ENCODE data around the gene HACD2. TPM values are rescaled to one million over a fixed set of nuclear protein-coding genes. Genes with fewer than 3 reads are reported as not detected.

The HACD2 gene, protein sequence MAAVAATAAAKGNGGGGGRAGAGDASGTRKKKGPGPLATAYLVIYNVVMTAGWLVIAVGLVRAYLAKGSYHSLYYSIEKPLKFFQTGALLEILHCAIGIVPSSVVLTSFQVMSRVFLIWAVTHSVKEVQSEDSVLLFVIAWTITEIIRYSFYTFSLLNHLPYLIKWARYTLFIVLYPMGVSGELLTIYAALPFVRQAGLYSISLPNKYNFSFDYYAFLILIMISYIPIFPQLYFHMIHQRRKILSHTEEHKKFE
- total RNA-seq (10 to 100 TPM; 16.0 to 17.2 TPM), polyA plus RNA-seq (1 to 10 TPM; 8.8 to 9.7 TPM)
- long read RNA-seq, donor 1, partial matches to known transcripts = 2 of 6 reads
- long read RNA-seq, donor 1, other reads (novel, unspliced or antisense) = 4 of 6 reads
- long read RNA-seq, donor 2, partial matches to known transcripts = 1 of 7 reads
- long read RNA-seq, donor 2, other reads (novel, unspliced or antisense) = 6 of 7 reads

DNA sequence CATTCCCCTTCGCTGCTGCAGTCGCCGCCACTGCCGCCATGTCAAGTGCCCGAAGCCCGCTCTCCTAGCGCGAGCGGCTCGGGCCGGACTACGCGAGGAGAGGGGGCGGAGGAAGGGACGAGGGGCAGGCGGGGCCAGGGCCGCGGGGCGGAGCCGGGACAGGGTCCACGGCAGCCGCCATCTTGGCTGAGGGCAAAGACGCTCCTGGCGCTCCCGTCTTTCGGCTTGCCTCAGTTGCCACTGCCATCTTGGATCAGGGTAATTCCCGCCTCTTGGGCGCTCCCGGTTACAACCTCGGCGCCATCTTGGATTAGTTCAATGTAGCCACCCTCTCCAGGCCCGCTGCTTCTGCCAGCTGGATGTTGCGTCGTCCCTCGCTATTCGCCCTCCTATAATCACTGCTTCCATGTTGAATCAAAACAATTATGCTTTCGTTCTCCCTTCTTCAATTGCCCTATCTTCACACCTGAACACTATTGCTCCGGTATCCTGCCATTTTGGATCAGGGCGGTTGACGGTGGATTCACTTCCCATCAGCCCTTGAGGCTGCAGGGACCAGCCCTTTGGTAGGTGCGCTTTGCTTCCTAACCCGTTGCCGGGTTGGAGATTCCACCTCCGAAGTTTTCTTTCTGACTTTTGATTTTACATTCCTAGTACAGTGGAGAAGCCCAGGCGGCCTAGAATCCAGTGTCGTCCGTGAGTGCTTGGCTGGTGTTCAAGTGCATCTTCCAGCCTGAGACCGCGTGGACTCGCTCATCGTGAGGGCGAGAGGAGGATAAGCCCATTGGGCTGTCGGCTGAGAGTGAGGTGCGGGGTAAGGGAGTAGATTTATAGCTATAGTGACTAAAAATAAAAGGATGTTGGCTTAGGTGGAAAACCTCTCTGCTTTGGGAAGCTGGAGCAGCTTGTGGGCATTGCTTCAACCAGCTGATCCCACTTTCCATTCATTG, at the start of gene HACD2:
TSS of gene HACD2 (minus strand) at position 66 of the 950 bp plus-strand sequence. CDS start at position 40, 26 bp downstream.
- intact Hi-C loops (cut with DNase I) = no loop called here

DNA sequence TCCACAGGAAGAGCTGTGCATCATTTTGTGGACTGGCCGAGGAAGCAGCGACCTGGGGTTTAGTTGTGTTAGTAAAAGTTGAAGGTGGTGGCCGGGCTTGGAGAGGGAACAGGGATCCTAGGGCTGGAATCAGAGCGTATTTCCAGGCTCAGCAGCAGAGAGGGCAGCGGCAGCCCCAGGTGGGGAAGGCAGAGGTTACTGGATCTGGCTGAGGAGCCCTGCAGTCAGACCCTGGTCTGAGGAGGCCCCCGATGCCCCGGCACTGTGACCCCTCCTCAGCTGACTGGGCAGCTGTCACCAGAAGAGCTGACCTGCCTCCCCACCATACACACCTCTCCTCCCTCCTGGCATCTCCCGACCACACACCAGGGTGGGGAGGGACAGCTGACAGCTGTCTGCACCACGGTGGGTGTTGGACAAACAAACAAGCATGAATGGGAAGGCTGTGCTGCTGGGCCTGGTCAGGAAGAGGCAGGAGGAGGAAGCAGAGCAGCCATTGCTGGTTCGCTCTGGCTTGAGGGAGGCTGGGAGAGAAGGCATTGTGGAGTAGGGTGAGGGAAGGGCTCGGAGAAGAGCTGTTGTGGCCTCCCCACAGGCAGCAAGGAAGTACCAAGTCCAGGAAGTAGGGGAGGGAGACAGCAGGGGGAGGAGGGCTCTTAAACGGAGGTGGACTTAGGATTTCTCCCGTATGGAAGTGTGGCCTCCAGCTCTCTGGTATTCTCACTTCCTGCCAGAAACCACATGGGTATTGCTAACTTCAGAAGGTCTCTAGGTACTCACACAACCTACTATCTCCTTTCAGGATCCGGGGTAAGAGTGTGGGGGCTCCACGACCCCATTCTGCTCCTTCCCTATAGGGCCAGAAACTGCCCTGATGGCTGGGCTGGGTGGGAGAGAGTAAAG, 49.5 kb upstream of the HACD2 start:
- WGBS, 2 donors = 58 to 59% methylated on average over 13 to 15 of the region's 15 CpGs
- Histone ChIP-seq H3K36me3 (ENCODE audit: control insufficient read depth in 1 of 2, insufficient read depth in 2 of 2, low read length in 1 of 2) (peaks cover 4 to 16% of the 10 kb centered on the region in 2 donors), H3K27ac (ENCODE audit: low read depth in 1 of 2, low read length in 2 of 2) (peak overlapping the region; percentile 0 to 38), H3K4me1 (ENCODE audit: control insufficient read depth in 1 of 2, insufficient read depth in 2 of 2, low read length in 2 of 2) (no peaks in the 10 kb centered on the region), H3K4me3 (ENCODE audit: low read length in 2 of 2) (no peak overlapping the region), H3K9me3 (ENCODE audit: control insufficient read depth, low read length) (no peaks in the 10 kb centered on the region), H3K27me3 (ENCODE audit: control insufficient read depth in 1 of 2, insufficient read depth in 2 of 2, low read length in 1 of 2) (no peaks in the 10 kb centered on the region)
- intact Hi-C loops (cut with DNase I) = no loop called here
- ATAC-seq (ENCODE audit: low FRiP score) (no peak), DNase-seq (no peak)

More for the DNA sequence above, at the start of gene HACD2:
- Histone ChIP-seq H3K4me3 (ENCODE audit: low read length in 2 of 2) (peak within 1 kb of the TSS; percentile 68 to 97), H3K27me3 (ENCODE audit: control insufficient read depth in 1 of 2, insufficient read depth in 2 of 2, low read length in 1 of 2) (no peaks in the 10 kb centered on the region), H3K27ac (ENCODE audit: low read depth in 1 of 2, low read length in 2 of 2) (peak within 1 kb of the TSS in 1 of 2 donors; percentile 72), H3K36me3 (ENCODE audit: control insufficient read depth in 1 of 2, insufficient read depth in 2 of 2, low read length in 1 of 2) (no peaks in the 10 kb centered on the region), H3K9me3 (ENCODE audit: control insufficient read depth, low read length) (no peaks in the 10 kb centered on the region), H3K4me1 (ENCODE audit: control insufficient read depth in 1 of 2, insufficient read depth in 2 of 2, low read length in 2 of 2) (no peaks in the 10 kb centered on the region)
- 0 to 1% methylated on average over 46 to 54 of the region's 54 CpGs for WGBS, 2 donors
- ATAC-seq (ENCODE audit: low FRiP score) = peak; percentile 99
- DNase-seq = peak; percentile 98

DNA sequence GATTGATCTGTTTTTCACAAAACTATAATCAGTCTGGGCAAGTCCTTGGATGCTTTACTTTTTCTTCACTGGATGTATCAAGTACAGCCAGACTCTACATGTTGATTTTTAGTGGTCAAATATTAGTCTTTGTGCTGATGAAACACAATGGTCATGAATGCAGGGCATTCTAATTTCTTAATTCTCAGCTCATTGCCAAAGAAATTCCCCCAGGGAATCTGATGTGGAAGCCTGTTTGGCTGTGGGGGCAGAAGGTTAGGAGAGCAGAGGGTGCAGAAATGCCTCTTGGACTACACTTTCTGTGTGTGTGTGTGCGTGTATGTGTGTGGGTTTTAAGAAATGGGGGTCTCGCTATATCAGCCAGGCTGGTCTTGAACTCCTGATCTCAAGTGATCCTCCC, 48.7 kb upstream of the HACD2 start:
- 50 to 59% methylated on average over 2 of the region's 2 CpGs for WGBS, 2 donors
- no peaks in the 10 kb centered on the region for H3K9me3 ChIP-seq (ENCODE audit: control insufficient read depth, low read length)
- intact Hi-C loops (cut with DNase I) = no loop called here
- DNase-seq = no peak
- H3K36me3 ChIP-seq (ENCODE audit: control insufficient read depth in 1 of 2, insufficient read depth in 2 of 2, low read length in 1 of 2) = peaks cover 4 to 15% of the 10 kb centered on the region in 2 donors
- H3K27ac ChIP-seq (ENCODE audit: low read depth in 1 of 2, low read length in 2 of 2) = peak overlapping the region in 1 of 2 donors; percentile 39
- H3K4me1 ChIP-seq (ENCODE audit: control insufficient read depth in 1 of 2, insufficient read depth in 2 of 2, low read length in 2 of 2) = no peaks in the 10 kb centered on the region
- no peak for ATAC-seq (ENCODE audit: low FRiP score)
- no peaks in the 10 kb centered on the region for H3K27me3 ChIP-seq (ENCODE audit: control insufficient read depth in 1 of 2, insufficient read depth in 2 of 2, low read length in 1 of 2)
- H3K4me3 ChIP-seq (ENCODE audit: low read length in 2 of 2) = no peak overlapping the region

DNA sequence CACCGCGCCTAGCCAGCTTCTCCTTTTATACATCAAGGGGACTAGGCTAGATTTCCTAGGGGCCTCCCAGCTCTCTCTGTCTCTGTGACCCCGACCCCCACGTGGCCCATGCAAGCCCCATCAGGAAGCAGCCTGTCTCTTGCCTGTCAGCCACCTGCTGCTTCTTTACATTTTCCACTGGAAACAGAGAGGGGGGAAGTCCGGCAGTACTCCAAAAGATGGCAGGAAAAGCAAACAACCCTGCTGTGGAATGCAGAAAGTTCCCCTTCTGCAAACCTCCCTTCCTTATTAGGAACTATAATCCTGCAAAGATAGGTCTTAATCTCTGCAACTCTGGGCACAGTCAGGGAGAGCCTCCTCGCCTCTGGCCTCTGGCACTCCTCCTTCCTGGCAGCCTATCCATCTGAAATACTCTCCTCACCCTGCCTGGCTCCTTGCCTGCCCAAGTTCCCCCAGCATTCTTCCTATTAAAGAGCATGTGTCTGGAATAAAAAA, 47.4 kb upstream of the HACD2 start:
- peak overlapping the region in 1 of 2 donors; percentile 32 for H3K27ac ChIP-seq (ENCODE audit: low read depth in 1 of 2, low read length in 2 of 2)
- DNase-seq = peak in 1 of 2 donors; percentile 74
- no peak for ATAC-seq (ENCODE audit: low FRiP score)

DNA sequence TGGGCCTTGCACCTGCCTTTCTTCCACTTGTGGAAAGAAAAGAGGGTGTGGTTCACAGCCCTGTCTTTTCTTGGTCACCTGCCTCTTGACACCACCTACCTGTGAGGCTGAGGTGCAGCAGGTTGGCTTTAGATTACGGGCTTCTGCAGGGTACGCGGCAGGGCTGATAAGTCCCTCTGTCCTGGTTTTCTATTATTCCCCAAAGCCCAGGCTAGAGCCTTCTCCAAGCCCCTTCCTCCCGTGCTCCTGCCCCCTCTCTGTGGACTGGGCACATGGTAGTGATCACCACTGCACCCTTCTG, 44.8 kb upstream of the HACD2 start:
- Histone ChIP-seq H3K9me3 (ENCODE audit: control insufficient read depth, low read length) (no peaks in the 10 kb centered on the region), H3K27ac (ENCODE audit: low read depth in 1 of 2, low read length in 2 of 2) (no peak overlapping the region), H3K27me3 (ENCODE audit: control insufficient read depth in 1 of 2, insufficient read depth in 2 of 2, low read length in 1 of 2) (no peaks in the 10 kb centered on the region), H3K36me3 (ENCODE audit: control insufficient read depth in 1 of 2, insufficient read depth in 2 of 2, low read length in 1 of 2) (peaks cover 0 to 22% of the 10 kb centered on the region in 2 donors), H3K4me3 (ENCODE audit: low read length in 2 of 2) (no peak overlapping the region), H3K4me1 (ENCODE audit: control insufficient read depth in 1 of 2, insufficient read depth in 2 of 2, low read length in 2 of 2) (no peaks in the 10 kb centered on the region)
- DNase-seq (no peak), ATAC-seq (ENCODE audit: low FRiP score) (no peak)
- intact Hi-C loops (cut with DNase I) = no loop called here
- WGBS, 2 donors = 79 to 88% methylated on average over 4 of the region's 4 CpGs

More for the DNA sequence above, 47.4 kb upstream of the HACD2 start:
- Histone ChIP-seq H3K4me1 (ENCODE audit: control insufficient read depth in 1 of 2, insufficient read depth in 2 of 2, low read length in 2 of 2) (no peaks in the 10 kb centered on the region), H3K36me3 (ENCODE audit: control insufficient read depth in 1 of 2, insufficient read depth in 2 of 2, low read length in 1 of 2) (peaks cover 4 to 11% of the 10 kb centered on the region in 2 donors), H3K9me3 (ENCODE audit: control insufficient read depth, low read length) (no peaks in the 10 kb centered on the region), H3K4me3 (ENCODE audit: low read length in 2 of 2) (no peak overlapping the region), H3K27me3 (ENCODE audit: control insufficient read depth in 1 of 2, insufficient read depth in 2 of 2, low read length in 1 of 2) (no peaks in the 10 kb centered on the region)
- intact Hi-C loops (cut with DNase I) = no loop called here
- WGBS, 2 donors = 34 to 35% methylated on average over 6 of the region's 6 CpGs

DNA sequence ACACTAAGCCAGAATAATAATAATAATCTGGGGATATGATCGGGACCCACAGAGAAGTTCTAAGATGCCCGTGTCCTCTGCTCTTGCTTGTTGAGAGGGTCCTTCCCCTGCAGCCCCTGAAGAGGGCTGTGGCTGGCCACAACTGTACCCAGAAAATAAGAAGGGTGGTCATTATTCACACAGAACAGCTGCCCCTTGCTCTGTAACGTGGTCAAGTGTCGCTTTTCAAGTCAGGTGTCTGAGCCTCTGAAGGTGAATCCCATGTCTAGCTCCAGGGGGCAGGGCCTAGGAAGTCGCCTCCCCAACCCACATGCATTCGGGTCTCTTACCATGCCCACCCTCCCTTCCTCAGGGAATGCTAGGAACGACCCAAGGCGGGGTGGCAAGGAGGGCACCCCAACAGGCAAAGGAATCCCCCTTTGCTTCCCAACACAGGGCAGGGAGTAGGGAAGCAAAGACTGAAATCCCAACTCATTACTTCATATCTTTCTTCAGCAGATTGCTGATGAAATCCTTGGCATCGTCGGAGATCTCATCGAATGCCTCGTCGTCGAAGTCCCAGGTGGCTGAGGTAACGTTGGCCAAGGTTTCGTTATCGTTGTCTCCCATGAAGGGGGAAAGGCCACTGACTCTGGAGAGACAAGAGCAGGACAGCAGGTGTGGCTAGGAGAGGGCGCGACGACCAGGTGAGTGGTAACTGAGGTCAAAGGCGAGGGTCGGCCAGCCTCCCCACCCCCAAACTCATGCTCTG, 44.3 kb upstream of the HACD2 start:
- H3K27ac ChIP-seq (ENCODE audit: low read depth in 1 of 2, low read length in 2 of 2) = no peak overlapping the region
- no peak overlapping the region for H3K4me3 ChIP-seq (ENCODE audit: low read length in 2 of 2)
- DNase-seq = no peak
- 83 to 86% methylated on average over 22 of the region's 22 CpGs for WGBS, 2 donors
- H3K4me1 ChIP-seq (ENCODE audit: control insufficient read depth in 1 of 2, insufficient read depth in 2 of 2, low read length in 2 of 2) = no peaks in the 10 kb centered on the region
- no peaks in the 10 kb centered on the region for H3K27me3 ChIP-seq (ENCODE audit: control insufficient read depth in 1 of 2, insufficient read depth in 2 of 2, low read length in 1 of 2)
- peaks cover 0 to 23% of the 10 kb centered on the region in 2 donors for H3K36me3 ChIP-seq (ENCODE audit: control insufficient read depth in 1 of 2, insufficient read depth in 2 of 2, low read length in 1 of 2)
- intact Hi-C loops (cut with DNase I) = no loop called here
- ATAC-seq (ENCODE audit: low FRiP score) = no peak
- no peaks in the 10 kb centered on the region for H3K9me3 ChIP-seq (ENCODE audit: control insufficient read depth, low read length)

DNA sequence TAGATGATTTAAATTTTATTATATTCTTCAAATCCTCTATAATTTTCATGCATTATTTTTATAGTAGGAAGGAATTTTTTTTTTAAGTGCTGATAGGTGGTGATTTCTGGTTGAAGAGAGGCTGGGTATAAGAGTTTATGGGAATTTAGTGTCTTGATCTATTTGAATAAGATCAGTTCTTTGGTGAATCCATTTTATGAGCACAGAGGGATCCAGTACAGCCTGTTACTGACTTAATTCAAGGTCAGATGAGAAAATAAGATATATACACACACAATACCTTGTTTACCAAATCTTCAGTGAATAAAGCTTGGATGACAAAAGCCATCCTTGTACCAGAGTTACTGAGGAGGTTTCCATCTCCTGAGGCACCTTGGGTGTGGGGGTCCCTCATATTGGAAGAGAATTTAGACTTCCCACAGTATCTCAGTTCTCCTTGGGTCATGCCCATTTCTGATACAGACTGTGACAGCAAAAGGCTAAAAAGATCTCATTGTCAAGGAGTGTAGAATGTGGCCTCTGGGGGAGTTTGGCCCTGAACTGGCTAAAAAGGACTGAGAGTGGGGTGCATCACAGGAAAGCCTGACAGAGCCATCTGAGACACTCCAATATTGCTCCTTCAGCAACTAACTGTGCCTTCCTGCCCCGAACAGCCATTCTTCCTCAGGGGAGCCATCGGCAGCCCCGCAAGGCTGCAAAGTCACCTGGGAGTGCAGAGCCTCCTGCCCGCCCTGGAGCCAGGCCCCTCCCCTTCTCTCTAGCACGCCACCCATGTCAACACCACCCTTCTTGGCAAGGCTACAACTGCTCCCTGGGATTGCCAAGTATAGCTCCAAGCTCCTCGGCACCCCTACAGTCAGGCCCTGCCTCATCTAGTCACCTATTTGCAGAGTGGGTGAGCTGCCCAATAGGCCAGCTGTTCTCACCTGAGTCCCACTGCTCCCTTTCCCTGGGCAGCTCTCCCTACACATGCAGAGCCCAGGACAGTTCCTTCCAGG, 43.1 kb upstream of the HACD2 start:
- H3K4me1 ChIP-seq (ENCODE audit: control insufficient read depth in 1 of 2, insufficient read depth in 2 of 2, low read length in 2 of 2) = no peaks in the 10 kb centered on the region
- ATAC-seq (ENCODE audit: low FRiP score) = peak; percentile 45
- 15 to 29% methylated on average over 5 to 6 of the region's 6 CpGs for WGBS, 2 donors
- H3K4me3 ChIP-seq (ENCODE audit: low read length in 2 of 2) = no peak overlapping the region
- intact Hi-C loops (cut with DNase I) = no loop called here
- no peaks in the 10 kb centered on the region for H3K27me3 ChIP-seq (ENCODE audit: control insufficient read depth in 1 of 2, insufficient read depth in 2 of 2, low read length in 1 of 2)
- peak overlapping the region in 1 of 2 donors; percentile 0 for H3K27ac ChIP-seq (ENCODE audit: low read depth in 1 of 2, low read length in 2 of 2)
- H3K36me3 ChIP-seq (ENCODE audit: control insufficient read depth in 1 of 2, insufficient read depth in 2 of 2, low read length in 1 of 2) = peaks cover 0 to 23% of the 10 kb centered on the region in 2 donors
- no peaks in the 10 kb centered on the region for H3K9me3 ChIP-seq (ENCODE audit: control insufficient read depth, low read length)
- DNase-seq = peak in 1 of 2 donors; percentile 66
